Left ventricle myocardium superior (tissue), 1 donor: ENCODE results near the gene HSF5. TPM values are rescaled to one million over a fixed set of nuclear protein-coding genes. Genes with fewer than 3 reads are reported as not detected.
A peak's percentile ranks its signal among the peaks of the same experiment; 100 is the strongest.
"Not testable (repeated sequence)": the region's sequence is repeated elsewhere in the genome, so short reads cannot be mapped to it uniquely, and the experiment has no call there.

Experiments used
- ATAC-seq: fragments of 200-7000 bp; cut with Tn5 transposase; one replicate; pipeline ENCODE4 v1.9.1; 2020; ENCODE audit warnings: mild to moderate bottlenecking, moderate library complexity
- DNase-seq: peaks from one replicate; pipeline ENCODE4 v3.0.0-alpha.2; 2020
- intact Hi-C: fragments of 100-400 bp; cut with micrococcal nuclease; formaldehyde crosslinking; loops from one replicate; pipeline ENCODE4 v1.11.0; 2022
- total RNA-seq: library from RNA; stranded (reverse); fragmentation: NEBNext Ultra II Directional; extraction: Animal tissue kit (Norgen Biotek cat#: 25700); gene quantifications from one replicate; pipeline ENCODE4 v1.2.1, GENCODE V29; 2021
- donor health status: DM: no; HTN: yes; CAD: no; lungs with severe emphysema.

HSF5 gene
- total RNA-seq, 1 donor from 2014 or later: not detected

GRCh38 chr17:58517928-58518609 is 29.9 kb upstream of the HSF5 start:
- intact Hi-C loops: loop anchor here (10.0 kb wide), 1 partner anchor 487 kb away; no protein-coding TSS in a partner anchor
- DNase-seq (peak; percentile 100), ATAC-seq (peak; percentile 89)

GRCh38 chr17:58517378-58517927 is 29.2 kb upstream of the HSF5 start:
- ATAC-seq (no peak), DNase-seq (no peak)
- intact Hi-C loops: loop anchor here (10.0 kb wide), 1 partner anchor 487 kb away; no protein-coding TSS in a partner anchor

- ATAC-seq: no peak
- intact Hi-C loops: loop anchor here (10.0 kb wide), 1 partner anchor 488 kb away; no protein-coding TSS in a partner anchor
- no peak for DNase-seq
Observed at GRCh38 chr17:58516644-58517377, 28.6 kb upstream of the HSF5 start.

GRCh38 chr17:58515286-58515685 is 27.1 kb upstream of the HSF5 start:
- ATAC-seq: no peak
- DNase-seq: no peak
- intact Hi-C loops: loop anchor here (10.0 kb wide), 1 partner anchor 490 kb away; no protein-coding TSS in a partner anchor

- DNase-seq: no peak
- ATAC-seq: no peak
- intact Hi-C loops: loop anchor here (10.0 kb wide), 1 partner anchor 490 kb away; no protein-coding TSS in a partner anchor
Observed at GRCh38 chr17:58514770-58515157, 26.6 kb upstream of the HSF5 start.

GRCh38 chr17:58513965-58514769 is 26.0 kb upstream of the HSF5 start, which contains the start of gene MTMR4:
Gene MTMR4 (minus strand): TSS chr17:58514638. CDS start chr17:58514407, 231 bp downstream.
- intact Hi-C loops: loop anchor here (10.0 kb wide), 1 partner anchor 491 kb away; no protein-coding TSS in a partner anchor
- ATAC-seq (peak; percentile 51), DNase-seq (peak; percentile 91)

- intact Hi-C loops: loop anchor here (10.0 kb wide), 1 partner anchor 491 kb away; no protein-coding TSS in a partner anchor
- no peak for ATAC-seq
- no peak for DNase-seq
Observed at GRCh38 chr17:58513267-58513964, 25.2 kb upstream of the HSF5 start.

GRCh38 chr17:58510075-58510474 is 21.9 kb upstream of the HSF5 start:
- intact Hi-C loops: loop anchor here (10.0 kb wide), 1 partner anchor 495 kb away; no protein-coding TSS in a partner anchor
- DNase-seq (no peak), ATAC-seq (no peak)

GRCh38 chr17:58508341-58509067 is 20.3 kb upstream of the HSF5 start:
- intact Hi-C loops: no loop called here
- no peak for DNase-seq
- no peak for ATAC-seq

GRCh38 chr17:58507123-58507634 is 19.0 kb upstream of the HSF5 start:
- intact Hi-C loops: no loop called here
- no peak for DNase-seq
- ATAC-seq: peak; percentile 75

GRCh38 chr17:58506354-58507080 is 18.3 kb upstream of the HSF5 start:
- ATAC-seq: peak; percentile 12
- intact Hi-C loops: no loop called here

GRCh38 chr17:58504826-58505351 is 16.7 kb upstream of the HSF5 start:
- DNase-seq: no peak
- intact Hi-C loops: no loop called here
- peak; percentile 44 for ATAC-seq

More at GRCh38 chr17:58506354-58507080, 18.3 kb upstream of the HSF5 start:
- no peak for DNase-seq

GRCh38 chr17:58503866-58504265 is 15.7 kb upstream of the HSF5 start:
- DNase-seq (no peak), ATAC-seq (no peak)
- intact Hi-C loops: no loop called here

GRCh38 chr17:58503134-58503533 is 14.9 kb upstream of the HSF5 start:
- ATAC-seq, DNase-seq, intact Hi-C loops: not testable (repeated sequence)

- intact Hi-C loops: no loop called here
- DNase-seq: no peak
- ATAC-seq: no peak
Observed at GRCh38 chr17:58501451-58501850, 13.2 kb upstream of the HSF5 start.

GRCh38 chr17:58498177-58498828 is 10.1 kb upstream of the HSF5 start:
- intact Hi-C loops: no loop called here
- DNase-seq (no peak), ATAC-seq (no peak)
